PC-3 (cell line): ENCODE results near the gene CDH16. TPM values are rescaled to one million over a fixed set of nuclear protein-coding genes. Genes with fewer than 3 reads are reported as not detected.

Experiments used
- ATAC-seq: fragments of 200-7000 bp; cut with Tn5 transposase; 2 replicates; pipeline ENCODE4 v1.9.1; 2020; ENCODE audit warnings: mild to moderate bottlenecking, moderate library complexity
- BruUV-seq: library from RNA; stranded (reverse); fragments of 400-500 nt; replicated peaks from 2 replicates; lab custom pipeline; 2021; lab: Mats Ljungman, UMichigan
- CTCF ChIA-PET: fragments of 300-600 bp; sonication (Branson Sonifier 250); formaldehyde crosslinking; loops from one replicate; lab custom pipeline; 2022; ENCODE audit warnings: antibody characterized with exemption; lab: Charles Lee
- POLR2A ChIA-PET: fragments of 300-600 bp; sonication (Branson Sonifier 250); formaldehyde crosslinking; loops from one replicate; lab custom pipeline; 2022; ENCODE audit warnings: antibody characterized with exemption; ENCODE audit not compliant: unreplicated experiment; lab: Charles Lee
- DNase-seq: peaks from one replicate; pipeline ENCODE4 v3.0.0-alpha.2; 2015
- H2AFZ ChIP-seq: fragments of 300-600 bp; sonication (generic); 2 replicates; pipeline ENCODE4 v1.6.0; 2016; ENCODE audit warnings: antibody characterized with exemption, low read length
- H3F3A ChIP-seq: fragments of 300-600 bp; sonication (generic); one replicate; pipeline ENCODE4 v1.6.0; 2017; ENCODE audit warnings: antibody characterized with exemption, low read length, control low read depth, mild to moderate bottlenecking; ENCODE audit not compliant: unreplicated experiment
- H3K27ac ChIP-seq: fragments of 300-600 bp; sonication (generic); 2 replicates; pipeline ENCODE4 v1.5.1; 2016; ENCODE audit warnings: mild to moderate bottlenecking, low read length
- H3K27me3 ChIP-seq: fragments of 300-600 bp; sonication (generic); 2 replicates; pipeline ENCODE4 v1.6.1; 2016; ENCODE audit warnings: low read length, mixed read lengths
- H3K36me3 ChIP-seq: fragments of 300-600 bp; sonication (generic); 2 replicates; pipeline ENCODE4 v1.6.1; 2016; ENCODE audit warnings: low read depth, mixed run types, low read length, mixed read lengths
- H3K4me1 ChIP-seq: fragments of 300-600 bp; sonication (generic); 2 replicates; pipeline ENCODE4 v1.5.1; 2016; ENCODE audit warnings: low read length; ENCODE audit not compliant: insufficient read depth
- H3K4me2 ChIP-seq: fragments of 300-600 bp; sonication (generic); 2 replicates; pipeline ENCODE4 v1.6.0; 2016; ENCODE audit warnings: low read length
- H3K4me3 ChIP-seq: fragments of 300-600 bp; sonication (generic); 2 replicates; pipeline ENCODE4 v1.5.1; 2016; ENCODE audit warnings: mild to moderate bottlenecking, low read length, mixed read lengths
- H3K79me2 ChIP-seq: fragments of 300-600 bp; sonication (generic); 2 replicates; pipeline ENCODE4 v1.6.1; 2017; ENCODE audit warnings: low read length, mixed read lengths
- H3K9ac ChIP-seq: fragments of 300-600 bp; sonication (generic); 2 replicates; pipeline ENCODE4 v1.6.0; 2016; ENCODE audit warnings: mild to moderate bottlenecking, low read length
- H3K9me2 ChIP-seq: fragments of 300-600 bp; sonication (generic); replicated peaks from 2 replicates; pipeline ENCODE4 v1.6.1; 2016; ENCODE audit warnings: mixed run types, low read length, mixed read lengths
- H3K9me3 ChIP-seq: fragments of 300-600 bp; sonication (generic); 2 replicates; pipeline ENCODE4 v1.6.1; 2016; ENCODE audit warnings: low read length, mixed read lengths
- H4K20me1 ChIP-seq: fragments of 300-600 bp; sonication (generic); 2 replicates; pipeline ENCODE4 v1.6.1; 2016; ENCODE audit warnings: low read length, mixed read lengths
- EZH2 ChIP-seq: fragments of 300-600 bp; sonication (generic); IDR thresholded peaks from one replicate; pipeline ENCODE4 v1.6.1; 2017; ENCODE audit warnings: antibody characterized with exemption, mild to moderate bottlenecking, low read length; ENCODE audit not compliant: unreplicated experiment
- EZH2phosphoT487 ChIP-seq: fragments of 300-600 bp; sonication (generic); IDR thresholded peaks from 2 replicates; pipeline ENCODE4 v1.6.1; 2018; ENCODE audit warnings: mild to moderate bottlenecking, antibody characterized with exemption, low read length, borderline replicate concordance
- intact Hi-C: fragments of 100-400 bp; cut with micrococcal nuclease; formaldehyde crosslinking; loops from 2 replicates; pipeline ENCODE4 v1.9.0; 2023
- total RNA-seq: library from RNA; depleted of rRNA; stranded (reverse); fragments of >200 nt; gene quantifications from 2 replicates; pipeline ENCODE4 v1.2.3, GENCODE V29; 2014
- TF ChIP-seq, protein P1 (sequence below): fragments of 300-600 bp; sonication (generic); conservative IDR thresholded peaks from 2 replicates; pipeline ENCODE4 v1.5.1; 2017; ENCODE audit warnings: antibody characterized with exemption, low read depth, mild to moderate bottlenecking, low read length

The CDH16 gene
- total RNA-seq, 1 experiment from 2014 or later, result not detected

DNA sequence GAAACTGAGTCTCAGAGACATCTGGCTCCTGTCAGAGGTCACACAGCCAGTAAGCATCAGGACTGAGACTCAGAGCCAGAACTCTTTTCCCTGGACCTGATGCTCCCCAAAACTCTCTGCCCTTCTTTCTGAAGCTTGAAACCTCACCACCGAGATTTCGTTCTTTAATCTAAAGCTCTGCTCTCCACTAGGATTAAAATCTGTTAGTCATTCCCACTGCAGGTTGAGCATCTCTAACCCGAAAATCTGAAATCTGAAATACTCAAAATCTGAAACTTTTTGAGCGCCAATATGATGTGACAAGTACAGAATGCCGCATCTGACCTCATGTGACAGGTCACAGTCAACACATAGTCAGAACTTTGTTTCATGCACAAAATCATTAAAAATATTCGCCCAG lies 2.2 kb downstream of the CDH16 start:
- Histone ChIP-seq H3K4me1 (no peaks in the 10 kb centered on the region), H3K4me2 (no peak overlapping the region), H3K36me3 (no peaks in the 10 kb centered on the region), H3K9me2 (no peaks in the 10 kb centered on the region), H4K20me1 (no peaks in the 10 kb centered on the region), H3K9ac (no peak overlapping the region), H3K9me3 (no peaks in the 10 kb centered on the region), H3K79me2 (no peaks in the 10 kb centered on the region), H2AFZ (no peak overlapping the region), H3K27ac (no peak overlapping the region), H3K27me3 (no peaks in the 10 kb centered on the region), H3F3A (no peaks in the 10 kb centered on the region), H3K4me3 (no peak overlapping the region)
- DNase-seq, result no peak
- ChIA-PET POLR2A (interaction anchor here (0.6 kb wide), 1 partner anchor 121 kb away, joined by 3 read pairs; no protein-coding TSS in a partner anchor), CTCF (no interaction called here)
- no peak for ATAC-seq
- TF ChIP-seq EZH2phosphoT487 (no peak), EZH2 (no peak)
- TF ChIP-seq, protein P1, sequence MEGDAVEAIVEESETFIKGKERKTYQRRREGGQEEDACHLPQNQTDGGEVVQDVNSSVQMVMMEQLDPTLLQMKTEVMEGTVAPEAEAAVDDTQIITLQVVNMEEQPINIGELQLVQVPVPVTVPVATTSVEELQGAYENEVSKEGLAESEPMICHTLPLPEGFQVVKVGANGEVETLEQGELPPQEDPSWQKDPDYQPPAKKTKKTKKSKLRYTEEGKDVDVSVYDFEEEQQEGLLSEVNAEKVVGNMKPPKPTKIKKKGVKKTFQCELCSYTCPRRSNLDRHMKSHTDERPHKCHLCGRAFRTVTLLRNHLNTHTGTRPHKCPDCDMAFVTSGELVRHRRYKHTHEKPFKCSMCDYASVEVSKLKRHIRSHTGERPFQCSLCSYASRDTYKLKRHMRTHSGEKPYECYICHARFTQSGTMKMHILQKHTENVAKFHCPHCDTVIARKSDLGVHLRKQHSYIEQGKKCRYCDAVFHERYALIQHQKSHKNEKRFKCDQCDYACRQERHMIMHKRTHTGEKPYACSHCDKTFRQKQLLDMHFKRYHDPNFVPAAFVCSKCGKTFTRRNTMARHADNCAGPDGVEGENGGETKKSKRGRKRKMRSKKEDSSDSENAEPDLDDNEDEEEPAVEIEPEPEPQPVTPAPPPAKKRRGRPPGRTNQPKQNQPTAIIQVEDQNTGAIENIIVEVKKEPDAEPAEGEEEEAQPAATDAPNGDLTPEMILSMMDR, result no peak
- BruUV-seq, result no TSS peak
- intact Hi-C loops, result no loop called here

DNA sequence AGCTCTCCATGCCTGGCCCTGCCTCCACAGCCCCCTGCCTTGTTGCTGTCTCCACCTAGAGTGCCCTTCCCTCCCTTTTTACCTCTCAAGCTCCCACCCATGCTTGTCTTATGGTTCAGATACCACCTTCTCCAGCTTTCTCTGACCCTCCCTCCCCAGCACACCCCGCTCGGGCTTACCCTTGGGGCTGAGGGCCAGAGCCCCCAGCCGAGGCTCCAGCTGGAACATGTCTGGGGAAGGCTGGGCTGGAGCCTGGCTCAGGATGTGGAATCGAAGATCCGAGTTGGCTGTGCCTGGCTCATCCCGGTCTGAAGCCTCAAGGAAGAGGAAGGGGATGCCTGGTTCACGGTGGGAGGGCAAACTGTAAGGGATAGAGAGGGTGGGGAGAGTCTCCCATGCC lies 3.6 kb downstream of the CDH16 start:
- Histone ChIP-seq H3K9me2 (no peaks in the 10 kb centered on the region), H3K4me1 (no peaks in the 10 kb centered on the region), H3K9me3 (no peaks in the 10 kb centered on the region), H3K79me2 (no peaks in the 10 kb centered on the region), H3K4me2 (no peak overlapping the region), H3K27ac (no peak overlapping the region), H3K9ac (no peak overlapping the region), H4K20me1 (no peaks in the 10 kb centered on the region), H3K27me3 (no peaks in the 10 kb centered on the region), H3K36me3 (no peaks in the 10 kb centered on the region), H2AFZ (no peak overlapping the region), H3F3A (no peaks in the 10 kb centered on the region), H3K4me3 (no peak overlapping the region)
- intact Hi-C loops, result no loop called here
- no peak for DNase-seq
- POLR2A ChIA-PET, result no interaction called here
- ATAC-seq, result no peak
- BruUV-seq, result no TSS peak
- TF ChIP-seq, protein P1, result no peak
- TF ChIP-seq EZH2phosphoT487 (no peak), EZH2 (no peak)
- CTCF ChIA-PET, result no interaction called here

DNA sequence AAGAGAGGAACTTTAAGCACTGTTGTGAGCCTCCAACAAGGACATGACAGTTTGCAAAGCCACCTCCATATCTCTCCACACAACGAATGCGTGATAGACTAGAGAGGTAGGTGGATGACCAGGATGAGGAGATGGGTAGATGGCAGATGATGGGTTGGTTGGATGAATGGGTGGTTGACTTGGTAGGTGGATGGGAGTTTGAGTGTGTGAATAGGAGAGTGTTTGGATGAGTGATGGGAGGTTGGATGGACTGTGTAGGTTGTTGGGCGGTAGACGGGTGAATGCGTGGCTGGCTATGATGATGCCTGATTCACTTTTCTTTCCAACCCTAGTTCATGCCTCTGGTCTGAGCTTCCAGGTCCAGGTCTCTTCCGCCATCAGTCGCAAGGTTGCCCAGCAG lies 4.1 kb downstream of the CDH16 start:
- no peak for TF ChIP-seq EZH2phosphoT487
- no peak for TF ChIP-seq EZH2
- TF ChIP-seq, protein P1, result no peak
- POLR2A ChIA-PET, result no interaction called here
- Histone ChIP-seq H3K27ac (no peak overlapping the region), H3K9me3 (no peaks in the 10 kb centered on the region), H3K36me3 (no peaks in the 10 kb centered on the region), H2AFZ (no peak overlapping the region), H3K9ac (no peak overlapping the region), H3F3A (no peaks in the 10 kb centered on the region), H3K4me1 (no peaks in the 10 kb centered on the region), H3K9me2 (no peaks in the 10 kb centered on the region), H3K79me2 (no peaks in the 10 kb centered on the region), H3K27me3 (no peaks in the 10 kb centered on the region), H3K4me2 (no peak overlapping the region), H3K4me3 (no peak overlapping the region), H4K20me1 (no peaks in the 10 kb centered on the region)
- CTCF ChIA-PET, result no interaction called here
- no peak for DNase-seq
- BruUV-seq, result no TSS peak
- intact Hi-C loops, result no loop called here
- no peak for ATAC-seq
